Thoracic aorta (tissue), 2 donors: Measurements from ENCODE around the gene DNTTIP2. TPM values are rescaled to one million over a fixed set of nuclear protein-coding genes. Genes with fewer than 3 reads are reported as not detected.

Experiments
- ATAC-seq: fragments of 150-250 bp; one replicate; pipeline ENCODE4 v1.8.0; 2017; ENCODE audit warnings: low read depth; ENCODE audit not compliant: insufficient number of reproducible peaks, low FRiP score
- DNase-seq: peaks from one replicate; pipeline ENCODE4 v3.0.0-alpha.2; 2020; ENCODE audit warnings: low spot score
- H3K27ac ChIP-seq, 2 donors: fragments of 200-600 bp; sonication (generic); 1 replicate in 1 of 2; 2 replicates in 1 of 2; pipeline ENCODE4 v1.5.1; 2016; ENCODE audit warnings: mild to moderate bottlenecking in 2 of 2, moderate library complexity in 2 of 2
- H3K27me3 ChIP-seq: fragments of 200-600 bp; sonication (generic); replicated peaks from 2 replicates; pipeline ENCODE4 v1.6.0; 2016; ENCODE audit warnings: mild to moderate bottlenecking; ENCODE audit not compliant: insufficient read depth
- H3K36me3 ChIP-seq: fragments of 200-600 bp; sonication (generic); one replicate; pipeline ENCODE4 v1.5.1; 2016
- H3K4me1 ChIP-seq, 2 donors: fragments of 200-600 bp; sonication (generic); 1 replicate in 1 of 2; 2 replicates in 1 of 2; pipeline versions ENCODE4 v1.5.1 to v1.6.0; 2016; ENCODE audit warnings: low read depth in 2 of 2, mild to moderate bottlenecking in 1 of 2; ENCODE audit not compliant: control insufficient read depth in 1 of 2
- H3K4me3 ChIP-seq: fragments of 200-600 bp; sonication (generic); 2 replicates; pipeline ENCODE4 v1.5.1; 2016; ENCODE audit warnings: mild to moderate bottlenecking
- H3K9me3 ChIP-seq: fragments of 200-600 bp; sonication (generic); 2 replicates; pipeline ENCODE4 v1.5.1; 2016
- total RNA-seq, 2 donors: library from RNA; depleted of rRNA; stranded (reverse); fragments of >200 nt; gene quantifications; one replicate each; pipeline versions ENCODE4 v1.1.0 to v1.2.3, GENCODE V29; 2016
- TF ChIP-seq, protein P1 (sequence below): fragments of 200-600 bp; sonication (generic); IDR thresholded peaks from one replicate; pipeline ENCODE4 v1.5.1; 2019; ENCODE audit warnings: antibody characterized with exemption

The DNTTIP2 gene
- total RNA-seq, 2 donors from 2014 or later, result 24.2 to 41.5 TPM

DNA sequence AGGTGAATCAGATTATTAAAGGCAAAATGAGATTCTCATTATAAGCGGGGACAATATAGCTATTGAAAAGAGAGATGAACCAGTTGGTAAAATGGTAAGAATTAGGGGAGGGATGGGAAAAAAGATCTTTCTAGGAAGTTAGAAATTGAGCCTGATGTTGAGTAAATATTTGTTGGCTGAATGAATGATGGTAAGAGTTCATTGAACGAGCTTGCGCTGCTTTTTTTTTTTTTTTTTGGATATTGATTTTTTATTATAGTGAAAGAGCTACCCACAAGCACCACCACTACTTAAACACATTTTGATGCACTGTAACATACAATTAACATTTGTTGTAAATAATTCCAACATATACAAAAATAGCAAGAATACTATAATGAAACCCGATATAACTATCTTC, 31.3 kb upstream of the DNTTIP2 start:
- peaks cover 7 to 14% of the 10 kb centered on the region in 2 donors for H3K4me1 ChIP-seq
- no peak overlapping the region for H3K4me3 ChIP-seq
- ATAC-seq (no peak), DNase-seq (no peak)
- TF ChIP-seq, protein P1, sequence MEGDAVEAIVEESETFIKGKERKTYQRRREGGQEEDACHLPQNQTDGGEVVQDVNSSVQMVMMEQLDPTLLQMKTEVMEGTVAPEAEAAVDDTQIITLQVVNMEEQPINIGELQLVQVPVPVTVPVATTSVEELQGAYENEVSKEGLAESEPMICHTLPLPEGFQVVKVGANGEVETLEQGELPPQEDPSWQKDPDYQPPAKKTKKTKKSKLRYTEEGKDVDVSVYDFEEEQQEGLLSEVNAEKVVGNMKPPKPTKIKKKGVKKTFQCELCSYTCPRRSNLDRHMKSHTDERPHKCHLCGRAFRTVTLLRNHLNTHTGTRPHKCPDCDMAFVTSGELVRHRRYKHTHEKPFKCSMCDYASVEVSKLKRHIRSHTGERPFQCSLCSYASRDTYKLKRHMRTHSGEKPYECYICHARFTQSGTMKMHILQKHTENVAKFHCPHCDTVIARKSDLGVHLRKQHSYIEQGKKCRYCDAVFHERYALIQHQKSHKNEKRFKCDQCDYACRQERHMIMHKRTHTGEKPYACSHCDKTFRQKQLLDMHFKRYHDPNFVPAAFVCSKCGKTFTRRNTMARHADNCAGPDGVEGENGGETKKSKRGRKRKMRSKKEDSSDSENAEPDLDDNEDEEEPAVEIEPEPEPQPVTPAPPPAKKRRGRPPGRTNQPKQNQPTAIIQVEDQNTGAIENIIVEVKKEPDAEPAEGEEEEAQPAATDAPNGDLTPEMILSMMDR, result no peak
- H3K27me3 ChIP-seq, result no peaks in the 10 kb centered on the region
- no peaks in the 10 kb centered on the region for H3K9me3 ChIP-seq
- peak overlapping the region; percentile 80 to 89 for H3K27ac ChIP-seq
- no peaks in the 10 kb centered on the region for H3K36me3 ChIP-seq

DNA sequence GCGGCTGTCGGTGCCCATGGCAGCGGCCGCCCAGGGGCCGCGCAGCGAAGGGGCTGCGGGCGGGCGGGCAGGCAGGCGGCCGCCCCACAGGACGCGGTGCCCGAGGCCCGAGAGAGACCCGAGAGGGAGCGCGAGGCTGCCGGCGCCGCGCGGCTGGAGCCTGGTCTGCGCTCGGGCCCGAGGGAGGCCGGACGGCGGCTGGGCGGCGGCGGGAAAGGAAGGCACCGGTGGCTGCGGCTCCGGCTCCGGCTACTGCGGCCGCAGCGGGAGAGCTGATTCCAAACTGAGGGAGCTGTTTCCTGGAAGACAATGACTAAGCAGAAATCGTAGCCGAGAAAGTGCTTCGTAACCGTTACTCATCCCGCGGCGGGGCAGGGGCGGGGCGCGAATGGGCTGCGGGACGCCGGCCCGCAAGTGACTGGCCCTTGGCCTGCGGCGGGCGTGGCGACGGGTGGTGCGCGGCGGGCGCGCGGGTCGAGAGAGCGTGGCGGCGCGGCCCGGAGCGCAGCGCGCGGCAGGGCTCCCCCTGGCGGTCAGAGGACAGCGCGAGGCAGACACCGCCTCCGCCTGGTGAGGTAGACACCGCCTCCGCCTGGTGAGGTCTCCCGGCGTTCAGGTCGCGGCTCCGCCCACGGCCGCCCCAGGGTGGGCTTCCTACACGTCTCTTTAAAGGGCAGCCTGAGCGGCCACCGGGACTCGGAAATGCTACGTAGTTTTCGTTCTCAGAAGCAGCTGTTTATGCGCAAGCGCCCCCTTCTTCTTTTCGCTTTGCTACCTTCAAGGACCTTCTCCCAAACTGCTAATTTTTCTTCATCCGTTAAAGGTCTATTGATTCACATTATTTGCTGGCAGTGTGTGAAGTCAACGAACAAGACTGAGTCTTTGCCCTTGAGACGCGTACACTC, 30.4 kb upstream of the DNTTIP2 start, which contains the start of gene GCLM:
Gene GCLM, minus strand, starts transcription at position 285 of the 905 bp plus-strand sequence. Its CDS starts 267 bp downstream, at position 18.
- H3K27ac ChIP-seq, result peak within 1 kb of the TSS; percentile 80 to 89

DNA sequence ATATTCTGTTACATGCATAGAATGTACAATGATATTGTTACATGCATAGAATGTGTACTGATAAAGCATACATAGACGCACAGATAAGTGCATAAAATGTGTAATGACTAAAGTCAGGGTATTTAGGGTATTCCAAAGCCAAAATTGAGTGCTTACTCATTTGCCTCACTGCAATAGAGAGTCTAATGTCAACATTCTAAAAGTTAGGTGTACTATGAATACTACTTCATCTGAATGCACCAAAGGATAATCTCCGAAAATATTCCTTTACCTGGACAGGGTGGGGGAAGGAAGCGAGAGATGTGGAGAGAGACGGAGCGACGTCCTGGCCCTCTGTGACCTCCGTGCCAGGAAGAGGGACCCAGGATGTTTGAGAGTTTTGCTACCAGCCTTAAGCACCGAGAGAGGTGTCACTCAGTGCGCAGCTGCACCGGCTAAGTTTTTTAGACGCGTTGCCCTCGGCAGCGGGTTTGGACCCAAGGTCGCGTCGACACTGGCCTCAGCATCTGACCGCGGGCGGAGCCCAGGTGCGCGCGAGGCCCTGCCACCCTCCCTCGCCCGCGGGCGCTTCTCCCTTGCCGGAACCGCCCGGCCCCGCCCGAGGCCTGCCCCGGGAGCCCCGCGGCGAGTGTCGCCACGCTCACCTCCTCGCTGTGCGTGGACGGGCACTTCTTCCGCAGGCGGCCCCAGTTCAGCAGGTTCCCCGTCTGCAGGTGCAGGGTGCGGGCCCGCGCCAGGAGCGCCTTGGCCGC, 29.6 kb upstream of the DNTTIP2 start:
- TF ChIP-seq, protein P1, result no peak
- no peaks in the 10 kb centered on the region for H3K9me3 ChIP-seq
- H3K4me3 ChIP-seq, result peak overlapping the region; percentile 87
- peaks cover 7 to 20% of the 10 kb centered on the region in 2 donors for H3K4me1 ChIP-seq
- peak overlapping the region; percentile 80 to 89 for H3K27ac ChIP-seq
- peak; percentile 11 for ATAC-seq
- DNase-seq, result peak; percentile 2
- H3K27me3 ChIP-seq, result no peaks in the 10 kb centered on the region
- no peaks in the 10 kb centered on the region for H3K36me3 ChIP-seq

More for the DNA sequence above, 30.4 kb upstream of the DNTTIP2 start, which contains the start of gene GCLM:
- H3K36me3 ChIP-seq, result no peaks in the 10 kb centered on the region
- no peaks in the 10 kb centered on the region for H3K9me3 ChIP-seq
- H3K4me3 ChIP-seq, result peak within 1 kb of the TSS; percentile 87
- TF ChIP-seq, protein P1, result peak; percentile 77
- ATAC-seq, result peak; percentile 90
- H3K4me1 ChIP-seq, result peaks cover 7 to 20% of the 10 kb centered on the region in 2 donors
- H3K27me3 ChIP-seq, result no peaks in the 10 kb centered on the region
- peak; percentile 82 for DNase-seq

DNA sequence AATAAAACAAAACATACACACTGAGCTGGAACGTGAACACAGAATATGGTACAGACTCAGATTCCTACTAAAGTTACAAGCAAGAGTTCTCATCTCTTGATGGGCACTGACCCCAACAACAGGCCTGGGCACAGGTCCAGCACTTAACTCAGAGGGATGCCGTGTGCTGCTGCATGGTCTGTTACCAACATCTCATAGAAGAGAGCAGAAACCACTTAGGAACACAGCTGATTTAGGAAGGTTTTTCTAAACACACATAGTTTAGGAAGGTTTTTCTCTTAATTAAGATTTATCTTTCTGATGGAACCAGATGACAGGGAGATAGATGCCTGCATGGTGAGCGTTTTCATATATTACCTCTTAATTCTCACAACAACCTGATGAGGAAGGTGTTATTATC, 28.7 kb upstream of the DNTTIP2 start:
- Histone ChIP-seq H3K9me3 (no peaks in the 10 kb centered on the region), H3K27me3 (no peaks in the 10 kb centered on the region), H3K27ac (no peak overlapping the region), H3K4me3 (peak overlapping the region; percentile 87), H3K4me1 (peaks cover 7 to 20% of the 10 kb centered on the region in 2 donors), H3K36me3 (no peaks in the 10 kb centered on the region)
- ATAC-seq (no peak), DNase-seq (no peak)
- TF ChIP-seq, protein P1, result no peak

DNA sequence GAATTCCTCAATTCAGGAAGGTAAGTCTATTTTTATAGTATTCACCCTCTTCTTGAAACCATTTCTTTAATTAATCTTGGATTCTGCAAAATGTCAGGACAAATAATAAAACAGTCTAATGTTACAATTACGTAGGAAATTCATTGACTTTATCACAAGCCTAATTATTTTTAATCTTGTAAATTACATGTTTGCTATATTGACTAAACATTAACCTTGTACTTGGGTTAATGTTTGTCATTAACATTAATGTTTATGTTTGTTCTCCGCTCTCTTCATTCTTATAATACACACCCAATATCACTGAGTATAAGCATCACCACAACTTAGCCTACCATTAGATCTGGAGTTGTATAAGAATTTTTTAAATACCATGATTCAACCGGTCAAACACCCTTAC, 27.5 kb upstream of the DNTTIP2 start:
- no peaks in the 10 kb centered on the region for H3K9me3 ChIP-seq
- no peaks in the 10 kb centered on the region for H3K36me3 ChIP-seq
- H3K4me1 ChIP-seq, result peaks cover 7 to 20% of the 10 kb centered on the region in 2 donors
- no peak overlapping the region for H3K4me3 ChIP-seq
- no peaks in the 10 kb centered on the region for H3K27me3 ChIP-seq
- TF ChIP-seq, protein P1, result no peak
- no peak for ATAC-seq
- DNase-seq, result no peak
- no peak overlapping the region for H3K27ac ChIP-seq
